Karpas-422 (cell line): ENCODE results near the gene PRKN. TPM values are rescaled to one million over a fixed set of nuclear protein-coding genes. Genes with fewer than 3 reads are reported as not detected.

Experiments
- DNase-seq: peaks from one replicate; pipeline ENCODE4 v3.0.0-alpha.2; 2015
- H2AFZ ChIP-seq: fragments of 200-600 bp; sonication (generic); 2 replicates; pipeline ENCODE4 v1.6.1; 2014; ENCODE audit warnings: antibody characterized with exemption, low read length, mixed read lengths
- H3K27ac ChIP-seq: fragments of 200-600 bp; sonication (generic); 2 replicates; pipeline ENCODE4 v1.5.1; 2014; ENCODE audit warnings: mild to moderate bottlenecking, low read length, moderate library complexity
- H3K27me3 ChIP-seq: fragments of 200-600 bp; sonication (generic); 2 replicates; pipeline ENCODE4 v1.6.1; 2014; ENCODE audit warnings: low read length, mixed read lengths
- H3K36me3 ChIP-seq: fragments of 200-600 bp; sonication (generic); 2 replicates; pipeline ENCODE4 v1.6.1; 2014; ENCODE audit warnings: low read length, mixed read lengths; ENCODE audit not compliant: insufficient read depth
- H3K4me1 ChIP-seq: fragments of 200-600 bp; sonication (generic); 2 replicates; pipeline ENCODE4 v1.6.1; 2014; ENCODE audit warnings: mild to moderate bottlenecking, low read length, mixed read lengths
- H3K4me2 ChIP-seq: fragments of 200-600 bp; sonication (generic); 2 replicates; pipeline ENCODE4 v1.6.1; 2014; ENCODE audit warnings: low read length, low read depth, mild to moderate bottlenecking; ENCODE audit not compliant: poor library complexity, severe bottlenecking
- H3K4me3 ChIP-seq: fragments of 200-600 bp; sonication (generic); 2 replicates; pipeline ENCODE4 v1.5.1; 2014; ENCODE audit warnings: mild to moderate bottlenecking, antibody characterized with exemption, low read length, mixed read lengths
- H3K79me2 ChIP-seq: fragments of 200-600 bp; sonication (generic); 2 replicates; pipeline ENCODE4 v1.6.1; 2014; ENCODE audit warnings: mild to moderate bottlenecking, low read length, mixed read lengths
- H3K9ac ChIP-seq: fragments of 200-600 bp; sonication (generic); 2 replicates; pipeline ENCODE4 v1.6.0; 2014; ENCODE audit warnings: low read length
- H3K9me2 ChIP-seq: fragments of 200-600 bp; sonication (generic), shearing (Covaris generic); replicated peaks from 2 replicates; pipeline ENCODE4 v1.6.0; 2014; ENCODE audit warnings: mild to moderate bottlenecking, low read length, moderate library complexity; ENCODE audit not compliant: insufficient read depth
- H3K9me3 ChIP-seq: fragments of 300-700, 200-600 bp; sonication (generic); 2 replicates; pipeline ENCODE4 v1.6.1; 2014; ENCODE audit warnings: low read length, mixed read lengths
- H4K20me1 ChIP-seq: fragments of 200-600 bp; sonication (generic); 2 replicates; pipeline ENCODE4 v1.6.1; 2014; ENCODE audit warnings: mild to moderate bottlenecking, antibody characterized with exemption, low read length, low read depth; ENCODE audit not compliant: insufficient read depth
- total RNA-seq: library from RNA; depleted of rRNA; stranded (reverse); fragments of >200 nt; shearing (Covaris generic); gene quantifications from 2 replicates; pipeline ENCODE4 v1.2.3, GENCODE V29; 2014; ENCODE audit warnings: low replicate concordance

The PRKN gene
- total RNA-seq, 1 experiment from 2014 or later: not detected

DNA sequence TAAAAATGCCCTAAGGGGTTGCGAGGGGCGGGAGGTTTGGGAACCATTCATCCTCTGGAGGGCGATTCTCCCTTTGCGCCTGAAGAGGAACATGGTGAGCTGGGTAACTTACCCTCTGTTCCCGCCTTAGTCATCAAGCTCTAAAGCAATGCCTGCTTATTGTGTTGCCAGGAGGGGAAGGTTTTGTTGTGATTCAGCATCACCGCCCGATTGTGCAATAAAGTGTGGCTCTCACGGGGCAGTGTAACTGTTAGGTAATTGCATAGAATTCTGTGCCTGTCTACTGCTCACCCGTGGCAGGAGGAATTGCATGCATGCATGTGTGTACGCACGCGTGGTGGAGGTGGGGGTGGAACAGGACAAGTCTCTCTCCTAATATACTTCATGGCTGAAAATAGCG is 1358.2 kb downstream of the PRKN start:
- H3K4me3 ChIP-seq: no peak overlapping the region
- H3K27ac ChIP-seq: no peak overlapping the region
- no peak overlapping the region for H3K4me2 ChIP-seq

DNA sequence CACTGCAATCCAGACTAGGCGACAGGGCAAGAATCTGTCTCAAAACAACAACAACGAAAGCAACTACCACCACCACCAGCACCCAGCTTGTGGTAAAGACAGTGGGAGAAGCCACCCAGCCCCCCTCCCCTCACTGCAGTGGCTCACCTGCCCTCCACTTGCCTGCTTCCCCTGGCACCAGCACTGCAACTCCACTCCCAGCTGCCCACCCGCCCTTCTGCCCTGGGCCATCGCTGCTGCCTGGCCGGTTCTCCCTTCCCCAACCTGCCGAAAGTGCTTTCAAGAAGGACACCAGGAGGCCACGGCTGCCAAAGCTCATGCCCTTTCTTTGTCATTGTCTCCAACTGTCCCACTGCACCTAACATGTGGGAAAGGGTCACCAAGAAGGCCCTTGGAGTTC is 1359.1 kb downstream of the PRKN start:
- Histone ChIP-seq H2AFZ (no peak overlapping the region), H3K9me2 (no peaks in the 10 kb centered on the region)
- no peak for DNase-seq

More for the DNA sequence above, 1358.2 kb downstream of the PRKN start:
- no peaks in the 10 kb centered on the region for H3K36me3 ChIP-seq
- DNase-seq: no peak
- no peaks in the 10 kb centered on the region for H3K9me3 ChIP-seq
- no peaks in the 10 kb centered on the region for H3K27me3 ChIP-seq
- H3K9me2 ChIP-seq: no peaks in the 10 kb centered on the region
- H3K4me1 ChIP-seq: peaks cover 6% of the 10 kb centered on the region
- H4K20me1 ChIP-seq: no peaks in the 10 kb centered on the region
- H2AFZ ChIP-seq: no peak overlapping the region
- H3K79me2 ChIP-seq: no peaks in the 10 kb centered on the region
- no peak overlapping the region for H3K9ac ChIP-seq

DNA sequence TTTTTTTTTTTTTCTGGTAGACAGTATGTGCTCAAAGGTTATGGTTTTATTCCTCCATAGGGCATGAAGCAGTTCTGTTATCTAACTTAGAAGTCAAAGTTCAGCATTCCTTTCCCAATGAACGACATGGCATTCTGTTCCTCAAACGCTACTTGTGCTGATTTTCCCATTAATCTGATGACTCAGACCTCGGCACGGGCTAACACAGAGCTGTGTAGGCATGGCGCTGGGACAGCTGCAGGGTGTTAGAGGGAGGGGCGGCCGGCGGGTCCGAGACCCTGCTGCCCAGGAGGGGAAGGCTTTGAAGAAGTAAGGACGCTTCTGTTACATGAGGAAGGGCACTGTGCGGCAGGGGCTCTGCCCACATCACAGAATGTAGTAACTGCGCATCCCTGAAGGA is 1360.1 kb downstream of the PRKN start:
- no peaks in the 10 kb centered on the region for H3K36me3 ChIP-seq
- H3K4me2 ChIP-seq: no peak overlapping the region
- no peaks in the 10 kb centered on the region for H4K20me1 ChIP-seq
- no peak for DNase-seq
- no peaks in the 10 kb centered on the region for H3K79me2 ChIP-seq
- no peak overlapping the region for H3K27ac ChIP-seq
- H3K27me3 ChIP-seq: no peaks in the 10 kb centered on the region
- no peak overlapping the region for H2AFZ ChIP-seq
- no peaks in the 10 kb centered on the region for H3K9me2 ChIP-seq
- H3K4me1 ChIP-seq: peaks cover 6% of the 10 kb centered on the region
- H3K4me3 ChIP-seq: no peak overlapping the region
- no peak overlapping the region for H3K9ac ChIP-seq
- peaks cover 3% of the 10 kb centered on the region; the same call in 1 of the 2 replicates for H3K9me3 ChIP-seq

More for the DNA sequence above, 1359.1 kb downstream of the PRKN start:
- Histone ChIP-seq H3K4me3 (no peak overlapping the region), H3K4me1 (peaks cover 6% of the 10 kb centered on the region), H3K36me3 (no peaks in the 10 kb centered on the region), H3K4me2 (no peak overlapping the region), H3K27me3 (no peaks in the 10 kb centered on the region), H3K79me2 (no peaks in the 10 kb centered on the region), H4K20me1 (no peaks in the 10 kb centered on the region), H3K27ac (no peak overlapping the region), H3K9me3 (peaks cover under 1% of the 10 kb centered on the region; the same call in 1 of the 2 replicates), H3K9ac (no peak overlapping the region)

DNA sequence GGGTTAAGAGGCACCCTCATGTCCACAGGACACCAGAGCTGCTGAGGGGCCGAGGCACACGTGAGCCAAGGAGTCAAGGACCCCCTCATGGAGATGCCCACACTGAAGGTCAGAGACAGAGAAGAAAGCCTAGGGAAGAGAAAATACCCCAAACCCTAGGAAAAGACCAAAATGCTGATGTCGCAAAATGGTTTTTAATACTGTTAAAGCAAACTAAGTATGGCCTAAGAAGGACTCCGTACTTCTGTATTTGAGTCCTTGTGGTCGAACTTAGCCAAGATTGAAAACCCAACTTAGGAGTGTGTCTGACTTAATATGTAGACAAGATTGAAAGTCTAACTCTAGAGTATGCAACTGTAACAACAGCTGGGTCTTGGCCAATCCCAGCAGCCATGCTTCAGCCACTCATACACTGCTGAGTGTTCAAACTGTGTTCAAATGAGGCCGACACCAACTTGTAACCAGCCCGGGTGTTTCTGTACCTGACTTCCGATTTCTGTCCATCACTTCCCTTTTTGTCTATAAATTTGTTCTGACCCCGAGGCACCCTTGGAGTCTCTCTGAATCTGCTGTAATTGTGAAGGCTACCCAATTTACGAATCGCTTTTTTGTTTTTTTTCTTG is 1361.2 kb downstream of the PRKN start:
- Histone ChIP-seq H3K9ac (no peak overlapping the region), H3K27me3 (no peaks in the 10 kb centered on the region)

GRCh38 chr6:161365633-161366032 is 1361.9 kb downstream of the PRKN start:
- DNase-seq: no peak

More for the DNA sequence above, 1361.2 kb downstream of the PRKN start:
- H3K27ac ChIP-seq: no peak overlapping the region
- H4K20me1 ChIP-seq: no peaks in the 10 kb centered on the region
- H3K79me2 ChIP-seq: no peaks in the 10 kb centered on the region
- no peak overlapping the region for H3K4me3 ChIP-seq
- no peak for DNase-seq
- H3K36me3 ChIP-seq: no peaks in the 10 kb centered on the region
- no peaks in the 10 kb centered on the region for H3K4me1 ChIP-seq
- no peak overlapping the region for H2AFZ ChIP-seq
- H3K4me2 ChIP-seq: no peak overlapping the region
- peaks cover 3% of the 10 kb centered on the region; the same call in 1 of the 2 replicates for H3K9me3 ChIP-seq
- no peaks in the 10 kb centered on the region for H3K9me2 ChIP-seq

GRCh38 chr6:161363286-161363685 is 1364.3 kb downstream of the PRKN start:
- H3K36me3 ChIP-seq: no peaks in the 10 kb centered on the region
- H2AFZ ChIP-seq: no peak overlapping the region
- H3K9me2 ChIP-seq: no peaks in the 10 kb centered on the region
- no peak overlapping the region for H3K4me2 ChIP-seq
- no peaks in the 10 kb centered on the region for H3K4me1 ChIP-seq
- no peak overlapping the region for H3K9ac ChIP-seq
- no peak overlapping the region for H3K4me3 ChIP-seq
- H3K27ac ChIP-seq: no peak overlapping the region
- peaks cover 3% of the 10 kb centered on the region; the same call in 1 of the 2 replicates for H3K9me3 ChIP-seq
- DNase-seq: no peak
- no peaks in the 10 kb centered on the region for H3K27me3 ChIP-seq
- H4K20me1 ChIP-seq: no peaks in the 10 kb centered on the region
- no peaks in the 10 kb centered on the region for H3K79me2 ChIP-seq

More at GRCh38 chr6:161365633-161366032, 1361.9 kb downstream of the PRKN start:
- Histone ChIP-seq H4K20me1 (no peaks in the 10 kb centered on the region), H3K79me2 (no peaks in the 10 kb centered on the region), H3K9ac (no peak overlapping the region), H3K4me1 (no peaks in the 10 kb centered on the region), H2AFZ (no peak overlapping the region), H3K27ac (no peak overlapping the region), H3K4me3 (no peak overlapping the region), H3K4me2 (no peak overlapping the region), H3K9me3 (peaks cover 3% of the 10 kb centered on the region; the same call in 1 of the 2 replicates), H3K27me3 (no peaks in the 10 kb centered on the region), H3K36me3 (no peaks in the 10 kb centered on the region), H3K9me2 (no peaks in the 10 kb centered on the region)

- Histone ChIP-seq H3K79me2 (no peaks in the 10 kb centered on the region), H2AFZ (no peak overlapping the region), H3K36me3 (no peaks in the 10 kb centered on the region), H3K9me3 (peaks cover 3% of the 10 kb centered on the region; the same call in 1 of the 2 replicates), H3K4me1 (no peaks in the 10 kb centered on the region), H3K4me2 (no peak overlapping the region), H3K9me2 (no peaks in the 10 kb centered on the region), H4K20me1 (no peaks in the 10 kb centered on the region), H3K27me3 (no peaks in the 10 kb centered on the region), H3K4me3 (no peak overlapping the region), H3K27ac (no peak overlapping the region), H3K9ac (no peak overlapping the region)
- no peak for DNase-seq
These were observed 1365.3 kb downstream of the PRKN start for GRCh38 chr6:161362266-161362665.

- Histone ChIP-seq H3K4me2 (no peak overlapping the region), H3K27me3 (no peaks in the 10 kb centered on the region), H3K4me1 (no peaks in the 10 kb centered on the region), H3K9ac (no peak overlapping the region), H3K9me3 (peaks cover 3% of the 10 kb centered on the region; the same call in 1 of the 2 replicates), H3K9me2 (no peaks in the 10 kb centered on the region), H4K20me1 (no peaks in the 10 kb centered on the region), H3K36me3 (no peaks in the 10 kb centered on the region), H3K27ac (no peak overlapping the region), H3K79me2 (no peaks in the 10 kb centered on the region), H2AFZ (no peak overlapping the region), H3K4me3 (no peak overlapping the region)
- no peak for DNase-seq
These were observed 1366.0 kb downstream of the PRKN start for GRCh38 chr6:161361529-161361928.
